HCT116 (cell line): ENCODE data around the gene OBP2B.

Experiments
- ELF1 ChIP-seq: IDR thresholded peaks from 2 replicates; pipeline ENCODE4 v1.6.1; 2012; ENCODE audit warnings: low read depth, borderline replicate concordance
- EZH2 ChIP-seq: fragments of 200-600 bp; sonication (generic); IDR thresholded peaks from 2 replicates; pipeline ENCODE4 v1.6.1; 2017; ENCODE audit warnings: antibody characterized with exemption, mixed run types
- FOSL1 ChIP-seq: IDR thresholded peaks from 2 replicates; pipeline ENCODE4 v1.6.1; 2012; ENCODE audit warnings: low read depth
- POLR2A ChIP-seq: IDR thresholded peaks from 2 replicates; pipeline ENCODE4 v1.7.0; 2011; ENCODE audit warnings: borderline replicate concordance; ENCODE audit not compliant: insufficient read depth, insufficient read length; ENCODE audit errors: extremely low read depth
- POLR2AphosphoS5 ChIP-seq: IDR thresholded peaks from 2 replicates; pipeline ENCODE4 v1.6.1; 2011; ENCODE audit warnings: mild to moderate bottlenecking, low read depth, low read length, moderate library complexity
- SIN3A ChIP-seq: IDR thresholded peaks from 2 replicates; pipeline ENCODE4 v1.6.1; 2012; ENCODE audit warnings: low read depth
- TCF7L2 ChIP-seq: IDR thresholded peaks from 2 replicates; pipeline ENCODE4 v1.7.0; 2011; ENCODE audit warnings: borderline replicate concordance, inconsistent platforms; ENCODE audit not compliant: insufficient read depth, insufficient read length; ENCODE audit errors: extremely low read depth
- YY1 ChIP-seq: IDR thresholded peaks from 2 replicates; pipeline ENCODE4 v1.6.1; 2011; ENCODE audit warnings: low read length, low read depth, moderate library complexity, mild to moderate bottlenecking; ENCODE audit not compliant: insufficient replicate concordance; ENCODE audit errors: extremely low read depth
- TF ChIP-seq, protein P1 (sequence below): IDR thresholded peaks from 2 replicates; pipeline ENCODE4 v1.6.1; 2012
- TF ChIP-seq, protein P2 (sequence below), 3 experiments: fragments of 200-600 bp in 1 of 3; sonication (generic) in 1 of 3; IDR thresholded peaks in 2 of 3; conservative IDR thresholded peaks in 1 of 3; 2 replicates each; pipeline ENCODE4 v1.5.1; 2012 to 2017; ENCODE audit warnings: low read depth in 2 of 3, low read length in 2 of 3, antibody characterized with exemption in 1 of 3, borderline replicate concordance in 1 of 3, control low read depth in 1 of 3, mild to moderate bottlenecking in 1 of 3, mixed read lengths in 1 of 3, mixed run types in 1 of 3, moderate library complexity in 1 of 3; ENCODE audit not compliant: insufficient read depth in 1 of 3
- TF ChIP-seq, protein P3 (sequence below): IDR thresholded peaks from 2 replicates; pipeline ENCODE4 v1.6.1; 2012; ENCODE audit warnings: low read depth
- TF ChIP-seq, protein P4 (sequence below): IDR thresholded peaks from 2 replicates; pipeline ENCODE4 v1.6.1; 2011; ENCODE audit warnings: mild to moderate bottlenecking, low read length, moderate library complexity; ENCODE audit not compliant: insufficient replicate concordance; ENCODE audit errors: extremely low read depth

DNA sequence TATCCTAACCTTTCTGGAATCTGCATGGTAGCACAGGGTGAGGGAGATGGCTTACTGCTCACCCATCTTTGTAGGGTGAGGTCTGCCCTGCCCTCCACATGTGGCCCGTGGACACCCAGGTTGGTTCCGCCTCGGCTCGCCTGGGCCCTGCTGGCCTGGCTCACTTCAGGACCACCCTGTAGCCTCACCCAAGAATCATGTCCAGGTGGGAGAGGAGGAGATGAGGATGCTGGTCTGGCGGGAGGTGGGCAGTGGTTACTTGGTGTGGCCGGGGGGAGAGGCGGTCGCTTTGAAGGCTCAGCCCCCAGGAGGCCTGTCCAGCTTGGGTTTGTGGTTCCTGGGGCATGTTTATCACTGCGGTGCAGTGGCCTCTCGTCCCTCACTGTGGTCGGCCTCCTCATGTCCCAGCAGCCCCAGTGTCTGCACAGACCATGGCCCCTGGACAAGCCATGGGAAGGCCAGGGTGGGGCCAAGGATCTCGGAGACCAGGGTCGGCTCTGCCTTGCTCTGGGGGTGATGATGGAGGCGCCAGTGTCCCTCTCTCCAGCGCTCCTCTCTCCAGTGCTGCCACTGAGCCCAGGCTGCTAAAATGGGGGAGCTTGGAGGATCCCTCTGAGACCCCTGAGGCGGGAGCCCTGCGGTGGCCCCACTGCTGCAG lies 4.6 kb downstream of the OBP2B start:
- TF ChIP-seq, protein P1, sequence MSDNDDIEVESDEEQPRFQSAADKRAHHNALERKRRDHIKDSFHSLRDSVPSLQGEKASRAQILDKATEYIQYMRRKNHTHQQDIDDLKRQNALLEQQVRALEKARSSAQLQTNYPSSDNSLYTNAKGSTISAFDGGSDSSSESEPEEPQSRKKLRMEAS = no peak
- TF ChIP-seq, protein P2, sequence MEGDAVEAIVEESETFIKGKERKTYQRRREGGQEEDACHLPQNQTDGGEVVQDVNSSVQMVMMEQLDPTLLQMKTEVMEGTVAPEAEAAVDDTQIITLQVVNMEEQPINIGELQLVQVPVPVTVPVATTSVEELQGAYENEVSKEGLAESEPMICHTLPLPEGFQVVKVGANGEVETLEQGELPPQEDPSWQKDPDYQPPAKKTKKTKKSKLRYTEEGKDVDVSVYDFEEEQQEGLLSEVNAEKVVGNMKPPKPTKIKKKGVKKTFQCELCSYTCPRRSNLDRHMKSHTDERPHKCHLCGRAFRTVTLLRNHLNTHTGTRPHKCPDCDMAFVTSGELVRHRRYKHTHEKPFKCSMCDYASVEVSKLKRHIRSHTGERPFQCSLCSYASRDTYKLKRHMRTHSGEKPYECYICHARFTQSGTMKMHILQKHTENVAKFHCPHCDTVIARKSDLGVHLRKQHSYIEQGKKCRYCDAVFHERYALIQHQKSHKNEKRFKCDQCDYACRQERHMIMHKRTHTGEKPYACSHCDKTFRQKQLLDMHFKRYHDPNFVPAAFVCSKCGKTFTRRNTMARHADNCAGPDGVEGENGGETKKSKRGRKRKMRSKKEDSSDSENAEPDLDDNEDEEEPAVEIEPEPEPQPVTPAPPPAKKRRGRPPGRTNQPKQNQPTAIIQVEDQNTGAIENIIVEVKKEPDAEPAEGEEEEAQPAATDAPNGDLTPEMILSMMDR (IDR thresholded peaks at IDR 0.05 in 2 of 3, conservative IDR thresholded peaks at IDR 0.05 in 1 of 3; ENCODE audit: borderline replicate concordance in 1 of 3, insufficient read depth in 1 of 3, low read depth in 2 of 3, low read length in 2 of 3) = no peak
- TF ChIP-seq SIN3A = no peak
- TF ChIP-seq, protein P3, sequence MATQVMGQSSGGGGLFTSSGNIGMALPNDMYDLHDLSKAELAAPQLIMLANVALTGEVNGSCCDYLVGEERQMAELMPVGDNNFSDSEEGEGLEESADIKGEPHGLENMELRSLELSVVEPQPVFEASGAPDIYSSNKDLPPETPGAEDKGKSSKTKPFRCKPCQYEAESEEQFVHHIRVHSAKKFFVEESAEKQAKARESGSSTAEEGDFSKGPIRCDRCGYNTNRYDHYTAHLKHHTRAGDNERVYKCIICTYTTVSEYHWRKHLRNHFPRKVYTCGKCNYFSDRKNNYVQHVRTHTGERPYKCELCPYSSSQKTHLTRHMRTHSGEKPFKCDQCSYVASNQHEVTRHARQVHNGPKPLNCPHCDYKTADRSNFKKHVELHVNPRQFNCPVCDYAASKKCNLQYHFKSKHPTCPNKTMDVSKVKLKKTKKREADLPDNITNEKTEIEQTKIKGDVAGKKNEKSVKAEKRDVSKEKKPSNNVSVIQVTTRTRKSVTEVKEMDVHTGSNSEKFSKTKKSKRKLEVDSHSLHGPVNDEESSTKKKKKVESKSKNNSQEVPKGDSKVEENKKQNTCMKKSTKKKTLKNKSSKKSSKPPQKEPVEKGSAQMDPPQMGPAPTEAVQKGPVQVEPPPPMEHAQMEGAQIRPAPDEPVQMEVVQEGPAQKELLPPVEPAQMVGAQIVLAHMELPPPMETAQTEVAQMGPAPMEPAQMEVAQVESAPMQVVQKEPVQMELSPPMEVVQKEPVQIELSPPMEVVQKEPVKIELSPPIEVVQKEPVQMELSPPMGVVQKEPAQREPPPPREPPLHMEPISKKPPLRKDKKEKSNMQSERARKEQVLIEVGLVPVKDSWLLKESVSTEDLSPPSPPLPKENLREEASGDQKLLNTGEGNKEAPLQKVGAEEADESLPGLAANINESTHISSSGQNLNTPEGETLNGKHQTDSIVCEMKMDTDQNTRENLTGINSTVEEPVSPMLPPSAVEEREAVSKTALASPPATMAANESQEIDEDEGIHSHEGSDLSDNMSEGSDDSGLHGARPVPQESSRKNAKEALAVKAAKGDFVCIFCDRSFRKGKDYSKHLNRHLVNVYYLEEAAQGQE = no peak
- TF ChIP-seq FOSL1 = no peak
- no peak for TF ChIP-seq YY1
- no peak for TF ChIP-seq EZH2
- TF ChIP-seq, protein P4, sequence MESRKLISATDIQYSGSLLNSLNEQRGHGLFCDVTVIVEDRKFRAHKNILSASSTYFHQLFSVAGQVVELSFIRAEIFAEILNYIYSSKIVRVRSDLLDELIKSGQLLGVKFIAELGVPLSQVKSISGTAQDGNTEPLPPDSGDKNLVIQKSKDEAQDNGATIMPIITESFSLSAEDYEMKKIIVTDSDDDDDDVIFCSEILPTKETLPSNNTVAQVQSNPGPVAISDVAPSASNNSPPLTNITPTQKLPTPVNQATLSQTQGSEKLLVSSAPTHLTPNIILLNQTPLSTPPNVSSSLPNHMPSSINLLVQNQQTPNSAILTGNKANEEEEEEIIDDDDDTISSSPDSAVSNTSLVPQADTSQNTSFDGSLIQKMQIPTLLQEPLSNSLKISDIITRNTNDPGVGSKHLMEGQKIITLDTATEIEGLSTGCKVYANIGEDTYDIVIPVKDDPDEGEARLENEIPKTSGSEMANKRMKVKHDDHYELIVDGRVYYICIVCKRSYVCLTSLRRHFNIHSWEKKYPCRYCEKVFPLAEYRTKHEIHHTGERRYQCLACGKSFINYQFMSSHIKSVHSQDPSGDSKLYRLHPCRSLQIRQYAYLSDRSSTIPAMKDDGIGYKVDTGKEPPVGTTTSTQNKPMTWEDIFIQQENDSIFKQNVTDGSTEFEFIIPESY = no peak
- no peak for TF ChIP-seq POLR2A
- no peak for TF ChIP-seq POLR2AphosphoS5
- no peak for TF ChIP-seq TCF7L2
- TF ChIP-seq ELF1 = no peak
